HG02938 (cell line): ENCODE results near the gene FDPS.
"Not testable (repeated sequence)": the region's sequence is repeated elsewhere in the genome, so short reads cannot be mapped to it uniquely, and the experiment has no call there.

Experiments used
- ATAC-seq: cut with Tn5 transposase; IDR thresholded peaks from one replicate; pipeline ENCODE4 v1.9.1; 2021; ENCODE audit warnings: mild to moderate bottlenecking, moderate library complexity; ENCODE audit not compliant: unreplicated experiment

Gene FDPS

GRCh38 chr1:155285063-155285462 lies 23.6 kb upstream of the FDPS start:
- ATAC-seq = no peak

DNA sequence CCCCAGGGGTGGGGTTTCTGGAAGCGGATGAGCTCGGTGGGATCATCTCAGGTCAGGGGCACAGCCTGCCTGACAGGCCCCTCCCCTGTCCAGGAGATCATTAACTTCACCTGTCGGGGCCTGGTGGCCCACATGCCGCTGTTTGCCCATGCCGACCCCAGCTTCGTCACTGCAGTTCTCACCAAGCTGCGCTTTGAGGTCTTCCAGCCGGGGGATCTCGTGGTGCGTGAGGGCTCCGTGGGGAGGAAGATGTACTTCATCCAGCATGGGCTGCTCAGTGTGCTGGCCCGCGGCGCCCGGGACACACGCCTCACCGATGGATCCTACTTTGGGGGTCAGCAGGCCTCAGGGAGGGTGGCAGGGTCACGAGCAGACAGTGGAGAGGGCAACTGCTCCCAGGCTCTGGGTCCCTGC lies 23.0 kb upstream of the FDPS start:
- no peak for ATAC-seq

- no peak for ATAC-seq
These were observed 22.1 kb upstream of the FDPS start for GRCh38 chr1:155286544-155286943.

GRCh38 chr1:155287987-155288543 lies 20.6 kb upstream of the FDPS start:
- no peak for ATAC-seq

GRCh38 chr1:155291006-155291405 lies 17.7 kb upstream of the FDPS start:
- ATAC-seq = not testable (repeated sequence)

DNA sequence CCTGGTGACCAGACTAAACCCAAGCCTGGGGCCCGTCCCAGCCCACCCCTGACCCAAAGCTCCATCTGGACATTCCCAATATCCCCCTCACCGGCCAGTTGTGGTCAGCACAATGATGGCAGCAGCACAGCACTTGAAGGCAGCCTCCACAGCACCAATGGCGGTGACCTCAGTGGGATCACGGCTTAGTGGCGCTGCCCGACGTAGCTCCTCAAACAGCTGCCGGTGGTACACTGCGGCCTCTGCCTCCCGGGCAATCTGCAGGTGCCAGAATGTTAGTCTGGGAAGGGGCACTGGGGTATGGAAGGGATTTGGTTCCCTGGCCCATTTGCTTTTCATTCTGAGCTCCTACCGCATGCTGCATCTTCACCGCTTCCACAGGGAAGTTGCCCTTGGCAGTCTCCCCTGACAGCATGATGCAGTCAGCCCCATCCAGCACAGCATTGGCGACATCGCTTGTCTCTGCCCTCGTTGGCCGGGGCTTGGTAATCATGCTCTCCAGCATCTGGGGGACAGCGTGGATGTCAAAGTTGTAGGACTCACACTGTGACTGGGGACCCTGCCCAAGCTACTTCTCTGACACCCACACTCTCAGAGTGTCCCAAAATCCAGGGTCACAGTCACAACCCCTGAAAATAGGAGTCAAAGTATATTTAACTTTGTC lies 15.4 kb upstream of the FDPS start:
- no peak for ATAC-seq

DNA sequence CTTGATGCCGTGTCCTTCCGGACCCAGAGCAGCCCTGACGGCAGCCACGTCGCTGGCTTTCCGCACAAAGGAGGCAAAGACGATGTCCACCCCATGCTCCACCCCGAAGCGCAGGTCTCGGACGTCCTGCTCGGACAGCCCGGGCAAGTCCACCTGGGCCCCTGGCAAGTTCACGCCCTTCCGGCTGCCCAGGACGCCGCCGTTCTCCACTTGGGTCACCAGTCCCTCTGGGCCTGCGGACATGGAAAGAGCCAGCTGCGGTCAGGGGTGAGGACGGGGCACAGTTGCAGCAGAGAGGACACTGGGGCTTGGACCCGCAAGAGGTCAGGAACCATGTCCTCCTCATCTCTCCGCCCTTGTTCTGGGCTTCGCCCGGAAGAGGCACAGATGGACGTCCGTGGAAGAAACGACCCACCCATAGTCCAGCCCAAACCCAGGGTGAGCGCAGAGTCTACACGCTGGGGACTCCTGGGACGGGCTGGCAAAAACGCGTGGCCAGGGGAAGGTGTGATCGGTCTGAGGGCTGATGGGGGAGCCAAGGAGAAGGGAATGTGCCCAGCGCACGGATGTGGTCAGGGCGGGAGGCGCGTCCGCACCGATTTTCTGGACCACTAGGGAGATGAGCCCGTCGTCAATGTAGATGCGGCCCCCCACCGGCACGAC lies 14.0 kb upstream of the FDPS start:
- ATAC-seq = no peak

- no peak for ATAC-seq
These were observed 13.3 kb upstream of the FDPS start for GRCh38 chr1:155295183-155295941.

DNA sequence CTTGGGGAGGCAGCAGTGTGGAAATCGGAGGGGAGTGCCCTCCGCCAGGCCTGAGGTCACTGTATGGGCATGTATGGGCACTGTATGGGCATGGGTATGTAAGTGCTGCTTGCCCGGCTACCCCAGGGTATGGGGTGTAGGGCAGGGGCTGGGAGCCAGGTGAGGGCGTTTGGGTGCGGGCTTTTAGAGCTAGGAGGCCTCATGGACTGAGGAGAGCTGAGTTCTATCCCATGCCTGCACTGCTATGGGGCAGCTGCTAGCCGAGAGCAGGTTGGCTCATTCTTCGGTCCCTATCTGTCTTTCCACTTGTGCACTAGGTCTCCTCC lies 12.8 kb upstream of the FDPS start:
- no peak for ATAC-seq

DNA sequence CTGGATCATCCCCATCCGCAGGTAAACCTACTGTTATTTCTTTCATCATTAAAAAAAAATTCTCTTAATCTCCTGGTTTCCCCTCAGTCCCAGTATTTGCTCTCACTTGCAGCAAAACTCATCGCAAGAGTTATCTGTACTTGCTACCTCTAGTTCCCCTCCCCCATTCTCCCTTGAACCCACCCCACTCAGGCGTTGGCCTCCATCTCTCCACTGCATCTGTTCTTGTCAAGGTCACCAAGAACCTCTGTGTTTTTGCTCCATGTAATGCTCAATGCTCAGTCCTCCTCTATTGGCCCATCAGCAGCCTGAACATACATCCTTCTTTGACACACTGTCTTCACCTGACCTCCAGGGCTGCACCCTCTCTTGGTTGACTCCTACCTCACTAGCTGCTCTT lies 12.0 kb upstream of the FDPS start:
- ATAC-seq = no peak

GRCh38 chr1:155297384-155297783 lies 11.3 kb upstream of the FDPS start:
- ATAC-seq = no peak

- ATAC-seq = no peak
These were observed 8.6 kb upstream of the FDPS start for GRCh38 chr1:155300024-155300423.

DNA sequence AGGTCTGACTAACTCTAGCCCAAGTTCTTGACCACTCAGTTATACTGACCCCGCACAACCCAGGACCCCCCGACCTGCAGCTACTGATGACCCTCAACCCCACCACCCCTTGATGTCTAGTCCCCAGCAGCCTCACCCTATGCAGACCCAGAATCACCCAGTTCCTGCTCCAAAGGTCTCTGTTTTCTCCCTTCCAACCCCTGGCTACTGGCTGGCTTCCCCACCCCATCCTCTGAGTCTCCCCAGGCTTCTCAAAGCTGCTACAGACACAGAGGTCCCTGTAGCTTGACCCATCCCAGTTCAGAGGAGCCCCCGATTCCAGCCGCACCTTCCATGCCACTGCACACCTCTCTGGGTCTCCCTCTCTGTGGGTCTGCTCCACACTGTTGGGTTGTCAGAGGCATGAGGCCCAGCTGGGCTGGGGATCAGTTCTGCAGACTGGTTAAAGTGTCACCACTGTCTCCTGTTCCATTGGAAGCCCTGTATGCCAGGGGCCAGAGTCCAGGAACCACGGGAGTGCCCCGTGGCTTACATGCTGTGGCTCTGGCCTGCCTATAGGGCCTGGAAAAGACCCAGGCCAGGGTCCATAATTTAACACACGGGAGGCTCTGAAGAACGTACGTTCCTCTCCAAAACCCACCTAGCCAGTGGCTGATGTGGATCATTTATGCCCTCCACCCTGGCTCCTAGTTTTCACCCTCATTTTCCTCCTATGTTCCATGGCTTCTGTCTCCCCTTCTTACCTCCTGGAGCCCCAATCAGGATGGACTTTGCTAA lies 7.9 kb upstream of the FDPS start:
- no peak for ATAC-seq

GRCh38 chr1:155301342-155301841 lies 7.3 kb upstream of the FDPS start, which contains the start of gene PKLR:
Gene PKLR (minus strand): TSS chr1:155301438. CDS start chr1:155301395, 43 bp downstream.
- ATAC-seq = no peak

- ATAC-seq = no peak
These were observed 4.1 kb upstream of the FDPS start for GRCh38 chr1:155304558-155305063.

GRCh38 chr1:155305881-155306391 lies 2.7 kb upstream of the FDPS start:
- ATAC-seq = no peak

DNA sequence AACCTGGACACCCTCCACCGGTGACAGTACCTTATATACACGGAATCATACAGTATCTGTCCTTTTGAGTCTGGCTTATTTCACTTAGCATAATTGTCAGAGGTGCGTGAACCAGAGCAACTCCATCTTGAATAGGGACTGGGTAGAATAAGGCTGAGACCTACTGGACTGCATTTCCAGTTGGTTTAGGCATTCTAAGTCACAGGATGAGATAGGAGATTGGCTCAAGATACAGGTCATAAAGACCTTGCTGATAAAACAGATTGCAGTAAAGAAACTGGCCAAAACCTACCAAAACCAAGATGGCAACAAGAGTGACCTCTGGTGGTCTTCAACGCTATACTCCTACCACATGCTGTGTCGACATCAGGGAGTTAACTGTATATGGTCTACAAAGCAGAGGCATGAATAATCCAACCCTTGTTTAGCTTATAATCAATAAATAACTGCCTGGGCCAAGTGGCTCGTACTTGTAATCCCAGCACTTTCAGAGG lies 1.4 kb upstream of the FDPS start:
- ATAC-seq = no peak

DNA sequence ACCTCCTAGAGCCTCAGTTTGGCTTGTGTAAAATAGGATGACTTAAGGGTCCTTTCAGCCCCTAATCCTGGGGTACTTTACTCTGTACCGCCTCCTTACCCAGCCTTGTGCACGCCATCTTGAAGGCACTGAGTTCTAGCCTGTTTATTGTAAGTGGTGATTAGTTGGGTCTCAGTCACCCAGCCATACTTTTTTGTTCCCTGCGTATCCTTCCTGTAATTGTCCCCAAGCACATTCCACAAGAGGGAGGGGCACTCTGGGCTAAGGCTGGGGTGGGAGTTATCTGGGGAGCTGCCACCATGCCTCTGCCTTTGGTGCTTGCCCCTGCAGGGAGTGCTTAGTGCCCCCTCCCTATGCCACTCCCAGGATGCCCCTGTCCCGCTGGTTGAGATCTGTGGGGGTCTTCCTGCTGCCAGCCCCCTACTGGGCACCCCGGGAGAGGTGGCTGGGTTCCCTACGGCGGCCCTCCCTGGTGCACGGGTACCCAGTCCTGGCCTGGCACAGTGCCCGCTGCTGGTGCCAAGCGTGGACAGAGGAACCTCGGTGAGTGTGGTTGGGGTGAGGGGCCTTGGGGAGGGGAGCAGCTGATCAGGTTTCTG lies 856 bp downstream of the FDPS start:
- ATAC-seq = no peak

DNA sequence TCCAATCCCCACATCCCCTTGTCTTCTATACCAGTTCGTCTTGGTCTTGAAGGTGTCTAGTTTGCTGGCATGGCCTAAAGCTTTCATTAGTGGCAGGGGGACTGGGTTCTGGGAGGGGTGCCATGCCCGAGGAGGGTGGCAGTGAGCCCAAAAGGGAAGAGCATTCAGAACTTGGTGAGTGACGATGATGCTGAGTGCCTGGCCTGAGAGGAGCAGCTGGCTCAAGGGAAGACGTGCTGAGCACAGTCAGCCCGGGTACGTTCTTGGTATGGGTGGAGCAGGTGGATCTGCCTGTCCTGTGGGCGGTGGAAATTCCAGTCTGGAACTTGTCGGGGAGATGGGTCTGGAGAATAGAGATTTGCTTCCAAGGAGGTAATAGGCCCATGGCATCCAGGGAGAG lies 4.6 kb downstream of the FDPS start:
- no peak for ATAC-seq

DNA sequence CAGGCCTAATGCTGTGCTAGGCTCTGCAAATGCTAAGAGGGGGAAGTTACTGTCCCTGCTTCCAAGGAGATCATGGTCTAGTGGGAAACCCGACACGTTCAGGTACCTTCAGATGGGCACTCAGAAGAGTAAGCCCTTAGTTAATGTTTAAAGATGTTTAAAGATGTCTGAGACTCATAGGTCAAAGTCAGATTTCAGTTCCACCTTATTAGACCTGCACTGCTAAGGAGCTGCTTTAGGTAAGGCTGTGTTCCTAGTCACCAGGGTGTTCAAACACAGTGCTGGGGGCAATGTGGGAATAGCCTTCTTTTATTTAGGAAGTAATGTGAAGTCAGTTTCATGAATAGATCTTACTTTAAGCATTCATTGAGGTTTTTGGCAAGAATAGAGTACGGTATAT lies 8.3 kb downstream of the FDPS start:
- ATAC-seq = no peak
